Psoas muscle (tissue), 8 donors: Measurements from ENCODE around the gene CDKN2B-AS1. TPM values are rescaled to one million over a fixed set of nuclear protein-coding genes. Genes with fewer than 3 reads are reported as not detected.

Experiments
- ATAC-seq, 4 donors: fragments of 200-7000 bp; cut with Tn5 transposase; one replicate each; pipeline ENCODE4 v1.9.1; 2020; ENCODE audit warnings: moderate library complexity in 3 of 4, mild to moderate bottlenecking in 2 of 4
- DNase-seq, 2 donors: peaks; one replicate each; pipeline ENCODE4 v3.0.0-alpha.2; 2020
- H3K27ac ChIP-seq: fragments of 200-600 bp; one replicate; pipeline ENCODE4 v1.8.0; 2022
- H3K27me3 ChIP-seq, 3 donors: fragments of 200-600 bp in 1 of 3; one replicate each; pipeline versions ENCODE4 v1.6.1 to v1.8.0; 2013 to 2022; ENCODE audit warnings: low read length in 2 of 3, mild to moderate bottlenecking in 2 of 3, moderate library complexity in 1 of 3; ENCODE audit not compliant: insufficient read depth in 3 of 3
- H3K36me3 ChIP-seq, 2 donors: fragments of 200-600 bp in 1 of 2; one replicate each; pipeline versions ENCODE4 v1.6.1 to v1.8.0; 2013 to 2022; ENCODE audit warnings: low read depth in 1 of 2, mild to moderate bottlenecking in 1 of 2, moderate library complexity in 1 of 2; ENCODE audit not compliant: insufficient read depth in 1 of 2
- H3K4me1 ChIP-seq: fragments of 200-600 bp; one replicate; pipeline ENCODE4 v1.8.0; 2022
- H3K4me3 ChIP-seq: fragments of 200-600 bp; one replicate; pipeline ENCODE4 v1.8.0; 2022; ENCODE audit warnings: mild to moderate bottlenecking
- H3K9me3 ChIP-seq: fragments of 200-600 bp; one replicate; pipeline ENCODE4 v1.8.0; 2022
- WGBS, 3 donors: extraction: QIAGEN DNeasy Blood & Tissue Kit; methylation state at CpG; one replicate each; pipeline versions ENCODE4 v1.1.6 to v1.1.7; 2013; 5-methylcytosine and 5-hydroxymethylcytosine counted together
- intact Hi-C, 2 donors: fragments of 100-400 bp; cut with DNase I; formaldehyde crosslinking; loops; one replicate each; pipeline versions ENCODE4 v1.11.0 to v1.14.2; 2022
- polyA plus RNA-seq, 3 donors: library from polyadenylated mRNA; stranded (reverse); fragments of 200-250 nt; gene quantifications; one replicate each; pipeline ENCODE4 v1.2.3, GENCODE V29; 2013
- total RNA-seq, 4 donors: library from RNA; stranded (reverse); fragmentation: NEBNext Ultra II Directional in 2 of 4; extraction: Animal tissue kit (Norgen Biotek cat#: 25700) in 2 of 4; gene quantifications; one replicate each; pipeline versions ENCODE4 v1.2.1 to v1.2.4, GENCODE V29; 2021 to 2023
- TF ChIP-seq, protein P1 (sequence below): fragments of 200-600 bp; IDR thresholded peaks from one replicate; pipeline ENCODE4 v1.8.0; 2022; ENCODE audit warnings: antibody characterized with exemption
- donor health status: healthy with polysubstance abuse.
- donor health status: DM: no; HTN: no; CAD: no; lungs with moderate emphysema.
- donor health status: Bipolar disorder and iron deficiency.
- donor health status: healthy.
- donor health status: DM: yes; HTN: yes; CAD: no.
- donor health status: DM: no; HTN: no; CAD: no.
- donor health status: DM: no; HTN: no; CAD: no.
- donor health status: DM: yes; HTN: yes; CAD: no.

Gene CDKN2B-AS1
- total and polyA plus RNA-seq, 7 donors = 0.40 TPM; not detected in 6

DNA sequence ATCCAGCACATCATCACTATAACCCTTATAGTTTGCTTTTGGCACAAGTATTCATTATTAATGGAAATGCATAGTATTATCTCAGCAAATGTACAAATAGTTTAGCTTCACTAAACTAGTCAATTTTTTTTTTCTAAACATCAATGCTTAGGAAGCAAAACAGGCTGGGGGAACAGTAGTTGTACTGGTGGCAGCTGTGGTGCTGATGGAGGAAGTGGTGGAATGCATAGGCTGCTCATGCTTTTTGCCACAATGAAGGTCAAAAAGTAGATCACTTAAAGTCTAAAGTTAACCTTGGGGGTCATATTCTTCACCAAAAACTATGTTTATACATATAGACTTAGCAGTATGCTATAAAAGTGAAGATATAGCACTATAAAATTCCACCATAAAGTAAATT lies 50.8 kb downstream of the CDKN2B-AS1 start:
- no peaks in the 10 kb centered on the region for H3K27me3 ChIP-seq
- ATAC-seq (no peak), DNase-seq (no peak)
- H3K27ac ChIP-seq = no peak overlapping the region
- no peak overlapping the region for H3K4me3 ChIP-seq
- no peaks in the 10 kb centered on the region for H3K36me3 ChIP-seq
- peaks cover 3% of the 10 kb centered on the region for H3K4me1 ChIP-seq
- no peaks in the 10 kb centered on the region for H3K9me3 ChIP-seq
- TF ChIP-seq, protein P1, sequence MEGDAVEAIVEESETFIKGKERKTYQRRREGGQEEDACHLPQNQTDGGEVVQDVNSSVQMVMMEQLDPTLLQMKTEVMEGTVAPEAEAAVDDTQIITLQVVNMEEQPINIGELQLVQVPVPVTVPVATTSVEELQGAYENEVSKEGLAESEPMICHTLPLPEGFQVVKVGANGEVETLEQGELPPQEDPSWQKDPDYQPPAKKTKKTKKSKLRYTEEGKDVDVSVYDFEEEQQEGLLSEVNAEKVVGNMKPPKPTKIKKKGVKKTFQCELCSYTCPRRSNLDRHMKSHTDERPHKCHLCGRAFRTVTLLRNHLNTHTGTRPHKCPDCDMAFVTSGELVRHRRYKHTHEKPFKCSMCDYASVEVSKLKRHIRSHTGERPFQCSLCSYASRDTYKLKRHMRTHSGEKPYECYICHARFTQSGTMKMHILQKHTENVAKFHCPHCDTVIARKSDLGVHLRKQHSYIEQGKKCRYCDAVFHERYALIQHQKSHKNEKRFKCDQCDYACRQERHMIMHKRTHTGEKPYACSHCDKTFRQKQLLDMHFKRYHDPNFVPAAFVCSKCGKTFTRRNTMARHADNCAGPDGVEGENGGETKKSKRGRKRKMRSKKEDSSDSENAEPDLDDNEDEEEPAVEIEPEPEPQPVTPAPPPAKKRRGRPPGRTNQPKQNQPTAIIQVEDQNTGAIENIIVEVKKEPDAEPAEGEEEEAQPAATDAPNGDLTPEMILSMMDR = no peak
- intact Hi-C loops = loop anchor here in 1 of 2 donors (5.0 kb wide), 1 partner anchor 62 kb away; no protein-coding TSS in a partner anchor

DNA sequence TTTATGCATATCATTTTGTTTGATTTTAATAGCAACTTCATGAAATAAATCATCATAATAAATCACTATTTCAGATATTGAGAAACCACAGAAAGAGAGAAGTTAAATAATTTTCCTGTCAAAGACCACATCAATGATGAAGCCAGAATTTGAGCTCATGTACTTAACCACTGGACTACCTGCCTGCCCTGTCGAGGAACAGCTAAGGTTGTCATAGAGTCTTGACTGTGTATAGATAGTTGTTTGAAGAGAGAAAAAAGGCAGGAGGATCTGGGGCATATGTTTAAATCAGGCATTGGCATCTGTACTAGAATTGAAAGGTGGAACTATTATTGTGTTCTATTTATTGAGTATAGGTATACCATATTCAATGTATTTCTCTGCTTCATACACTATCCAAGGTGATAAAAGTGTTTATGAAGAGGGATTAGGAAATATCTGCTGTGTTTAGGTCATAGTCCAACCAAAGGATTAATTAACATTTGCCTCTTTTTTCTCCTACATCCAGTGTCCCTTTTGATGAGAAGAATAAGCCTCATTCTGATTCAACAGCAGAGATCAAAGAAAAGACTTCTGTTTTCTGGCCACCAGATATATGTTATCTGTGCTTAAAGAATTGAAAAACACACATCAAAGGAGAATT lies 51.8 kb downstream of the CDKN2B-AS1 start:
- no peak overlapping the region for H3K27ac ChIP-seq
- DNase-seq (no peak), ATAC-seq (no peak)
- H3K9me3 ChIP-seq = no peaks in the 10 kb centered on the region
- WGBS, 3 donors = 81 to 89% (median 86%) methylated on average over 1 of the region's 1 CpG
- H3K4me3 ChIP-seq = no peak overlapping the region
- H3K36me3 ChIP-seq = no peaks in the 10 kb centered on the region
- peaks cover 11% of the 10 kb centered on the region for H3K4me1 ChIP-seq
- TF ChIP-seq, protein P1 = no peak
- intact Hi-C loops = loop anchor here in 1 of 2 donors (5.0 kb wide), 1 partner anchor 61 kb away; no protein-coding TSS in a partner anchor
- H3K27me3 ChIP-seq = no peaks in the 10 kb centered on the region

DNA sequence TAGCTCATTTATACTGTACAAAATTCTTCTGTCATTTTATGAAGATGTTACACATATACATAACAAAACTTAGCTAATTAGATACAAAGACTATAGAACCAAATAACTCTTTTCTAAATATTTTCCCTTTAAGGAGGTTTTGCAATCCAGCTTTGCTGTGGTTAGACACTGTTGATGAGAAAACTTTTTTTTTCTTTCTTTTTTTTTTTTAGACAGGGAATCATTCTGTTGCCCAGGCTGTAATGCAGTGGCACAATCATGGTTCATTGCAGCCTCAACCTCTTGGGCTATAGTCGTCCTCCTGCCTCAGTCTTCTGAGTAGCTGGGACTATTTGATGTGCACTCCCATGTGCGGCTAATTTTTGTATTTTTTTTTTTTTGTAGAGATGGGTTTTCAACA lies 53.0 kb downstream of the CDKN2B-AS1 start:
- TF ChIP-seq, protein P1 = no peak
- intact Hi-C loops = loop anchor here in 1 of 2 donors (5.0 kb wide), 1 partner anchor 60 kb away; no protein-coding TSS in a partner anchor

DNA sequence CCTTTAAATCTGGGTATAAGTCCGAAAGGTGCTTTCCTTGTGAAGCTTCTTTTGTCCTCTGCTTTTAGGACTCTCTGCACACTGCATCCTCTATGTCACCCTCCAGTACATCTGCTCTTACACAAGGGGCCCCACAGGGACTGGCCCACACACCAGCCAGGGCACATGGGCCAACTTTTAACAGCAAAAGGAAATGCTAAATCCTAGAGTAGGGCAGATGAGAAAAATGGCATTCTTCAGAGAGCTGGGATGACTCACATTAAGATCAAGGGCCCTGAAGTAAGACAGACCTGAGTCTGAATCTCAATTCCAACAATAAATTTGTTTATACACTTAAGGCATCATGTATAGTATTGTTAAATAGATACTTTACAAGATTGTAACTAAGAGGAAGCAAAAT lies 54.8 kb downstream of the CDKN2B-AS1 start:
- Histone ChIP-seq H3K4me1 (peaks cover 11% of the 10 kb centered on the region), H3K27me3 (no peaks in the 10 kb centered on the region), H3K27ac (no peak overlapping the region), H3K4me3 (no peak overlapping the region), H3K9me3 (no peaks in the 10 kb centered on the region), H3K36me3 (no peaks in the 10 kb centered on the region)
- 88 to 100% (median 93%) methylated on average over 1 of the region's 1 CpG for WGBS, 3 donors
- TF ChIP-seq, protein P1 = no peak
- ATAC-seq (peak in 2 of 4 donors; percentile 32 to 56), DNase-seq (peak in 1 of 2 donors; percentile 60)
- intact Hi-C loops = loop anchor here in 1 of 2 donors (5.0 kb wide), 1 partner anchor 58 kb away; no protein-coding TSS in a partner anchor

More for the DNA sequence above, 53.0 kb downstream of the CDKN2B-AS1 start:
- WGBS, 3 donors = 82 to 88% (median 86%) methylated on average over 2 of the region's 2 CpGs
- Histone ChIP-seq H3K36me3 (no peaks in the 10 kb centered on the region), H3K9me3 (no peaks in the 10 kb centered on the region), H3K27ac (no peak overlapping the region), H3K4me3 (no peak overlapping the region), H3K27me3 (no peaks in the 10 kb centered on the region), H3K4me1 (peaks cover 11% of the 10 kb centered on the region)
- DNase-seq = no peak
- no peak for ATAC-seq
